Rectal smooth muscle tissue (tissue), 1 donor: ENCODE data around the gene RAI2.
A peak's percentile ranks its signal among the peaks of the same experiment; 100 is the strongest.

Experiments
- H3K27ac ChIP-seq: one replicate; pipeline ENCODE4 v1.7.0; 2013; ENCODE audit warnings: low read depth, low read length, inconsistent platforms
- H3K27me3 ChIP-seq: one replicate; pipeline ENCODE4 v1.7.0; 2013; ENCODE audit warnings: low read length; ENCODE audit not compliant: control insufficient read depth, insufficient read depth
- H3K36me3 ChIP-seq: one replicate; pipeline ENCODE4 v1.7.0; 2013; ENCODE audit warnings: low read length; ENCODE audit not compliant: control insufficient read depth, insufficient read depth
- H3K4me1 ChIP-seq: one replicate; pipeline ENCODE4 v1.7.0; 2013; ENCODE audit warnings: low read length; ENCODE audit not compliant: control insufficient read depth, insufficient read depth
- H3K4me3 ChIP-seq: one replicate; pipeline ENCODE4 v1.7.0; 2013; ENCODE audit warnings: low read length
- H3K9ac ChIP-seq: one replicate; pipeline ENCODE4 v1.7.0; 2013; ENCODE audit warnings: low read length

The RAI2 gene

GRCh38 chrX:17860811-17861488 lies at the start of gene RAI2:
RAI2 (minus strand) TSS chrX:17861298; CDS start chrX:17802010, 59,288 bp downstream.
- Histone ChIP-seq H3K4me3 (peak within 1 kb of the TSS; percentile 59), H3K4me1 (no peaks in the 10 kb centered on the region), H3K9ac (no peak within 1 kb of the TSS), H3K27ac (no peak within 1 kb of the TSS), H3K36me3 (no peaks in the 10 kb centered on the region), H3K27me3 (no peaks in the 10 kb centered on the region)

GRCh38 chrX:17888421-17888820 lies 27.3 kb upstream of the RAI2 start:
- peaks cover under 1% of the 10 kb centered on the region for H3K27me3 ChIP-seq
- H3K36me3 ChIP-seq: no peaks in the 10 kb centered on the region
- H3K9ac ChIP-seq: no peak overlapping the region
- H3K4me3 ChIP-seq: no peak overlapping the region
- no peak overlapping the region for H3K27ac ChIP-seq
- no peaks in the 10 kb centered on the region for H3K4me1 ChIP-seq

- no peaks in the 10 kb centered on the region for H3K4me1 ChIP-seq
- H3K27me3 ChIP-seq: peaks cover 3% of the 10 kb centered on the region
- H3K36me3 ChIP-seq: no peaks in the 10 kb centered on the region
- H3K27ac ChIP-seq: no peak overlapping the region
- H3K9ac ChIP-seq: no peak overlapping the region
- no peak overlapping the region for H3K4me3 ChIP-seq
These were observed 21.6 kb upstream of the RAI2 start for GRCh38 chrX:17882680-17883079.

- Histone ChIP-seq H3K36me3 (no peaks in the 10 kb centered on the region), H3K27me3 (no peaks in the 10 kb centered on the region), H3K4me1 (no peaks in the 10 kb centered on the region), H3K4me3 (no peak overlapping the region), H3K27ac (no peak overlapping the region), H3K9ac (no peak overlapping the region)
These were observed 17.1 kb upstream of the RAI2 start for GRCh38 chrX:17878028-17878670.

- no peaks in the 10 kb centered on the region for H3K4me1 ChIP-seq
- no peaks in the 10 kb centered on the region for H3K27me3 ChIP-seq
- H3K36me3 ChIP-seq: no peaks in the 10 kb centered on the region
- H3K9ac ChIP-seq: no peak overlapping the region
- no peak overlapping the region for H3K4me3 ChIP-seq
- no peak overlapping the region for H3K27ac ChIP-seq
These were observed 15.0 kb upstream of the RAI2 start for GRCh38 chrX:17876135-17876534.

GRCh38 chrX:17869580-17869979 lies 8.5 kb upstream of the RAI2 start:
- H3K4me1 ChIP-seq: no peaks in the 10 kb centered on the region
- no peak overlapping the region for H3K27ac ChIP-seq
- no peaks in the 10 kb centered on the region for H3K36me3 ChIP-seq
- no peak overlapping the region for H3K4me3 ChIP-seq
- H3K9ac ChIP-seq: no peak overlapping the region
- H3K27me3 ChIP-seq: no peaks in the 10 kb centered on the region

- Histone ChIP-seq H3K4me3 (no peak overlapping the region), H3K27me3 (no peaks in the 10 kb centered on the region), H3K9ac (no peak overlapping the region), H3K36me3 (no peaks in the 10 kb centered on the region), H3K4me1 (no peaks in the 10 kb centered on the region), H3K27ac (no peak overlapping the region)
These were observed 452 bp upstream of the RAI2 start for GRCh38 chrX:17861489-17862011.

- Histone ChIP-seq H3K9ac (no peak overlapping the region), H3K27ac (no peak overlapping the region), H3K36me3 (no peaks in the 10 kb centered on the region), H3K27me3 (no peaks in the 10 kb centered on the region), H3K4me3 (peak overlapping the region; percentile 59), H3K4me1 (peaks cover 2% of the 10 kb centered on the region)
These were observed 818 bp downstream of the RAI2 start for GRCh38 chrX:17860179-17860780.

GRCh38 chrX:17859609-17860178 lies 1.4 kb downstream of the RAI2 start:
- Histone ChIP-seq H3K27ac (no peak overlapping the region), H3K4me1 (peaks cover 5% of the 10 kb centered on the region), H3K27me3 (no peaks in the 10 kb centered on the region), H3K4me3 (peak overlapping the region; percentile 59), H3K9ac (no peak overlapping the region), H3K36me3 (no peaks in the 10 kb centered on the region)

GRCh38 chrX:17854531-17854930 lies 6.6 kb downstream of the RAI2 start:
- peaks cover 5% of the 10 kb centered on the region for H3K27me3 ChIP-seq
- H3K27ac ChIP-seq: no peak overlapping the region
- no peak overlapping the region for H3K4me3 ChIP-seq
- no peaks in the 10 kb centered on the region for H3K36me3 ChIP-seq
- peaks cover 6% of the 10 kb centered on the region for H3K4me1 ChIP-seq
- no peak overlapping the region for H3K9ac ChIP-seq

- H3K36me3 ChIP-seq: no peaks in the 10 kb centered on the region
- H3K4me1 ChIP-seq: peaks cover 6% of the 10 kb centered on the region
- no peak overlapping the region for H3K27ac ChIP-seq
- H3K9ac ChIP-seq: no peak overlapping the region
- no peak overlapping the region for H3K4me3 ChIP-seq
- peaks cover 5% of the 10 kb centered on the region for H3K27me3 ChIP-seq
These were observed 7.0 kb downstream of the RAI2 start for GRCh38 chrX:17854069-17854468.

GRCh38 chrX:17851874-17852273 lies 9.2 kb downstream of the RAI2 start:
- Histone ChIP-seq H3K4me1 (peaks cover 11% of the 10 kb centered on the region), H3K27ac (no peak overlapping the region), H3K36me3 (no peaks in the 10 kb centered on the region), H3K27me3 (peaks cover 5% of the 10 kb centered on the region), H3K4me3 (no peak overlapping the region), H3K9ac (no peak overlapping the region)
